Fibroblast of lung (primary cell): ENCODE data around the gene CA5A. TPM values are rescaled to one million over a fixed set of nuclear protein-coding genes. Genes with fewer than 3 reads are reported as not detected.

Source experiments
- DNase-seq, 2 donors: peaks; one replicate each; pipeline versions ENCODE4 v3.0.0 to v3.0.0-alpha.2; 2010; ENCODE audit warnings: low read depth in 2 of 2
- H2AFZ ChIP-seq: 2 replicates; pipeline ENCODE4 v1.5.1; 2012; ENCODE audit warnings: low read length, control low read depth, inconsistent platforms
- H3K27ac ChIP-seq: 2 replicates; pipeline ENCODE4 v1.5.1; 2011; ENCODE audit warnings: low read length, control low read depth; ENCODE audit not compliant: insufficient read depth
- H3K27me3 ChIP-seq: 2 replicates; pipeline ENCODE4 v1.5.1; 2011; ENCODE audit warnings: mild to moderate bottlenecking, low read length; ENCODE audit not compliant: control insufficient read depth, insufficient read depth
- H3K36me3 ChIP-seq: 2 replicates; pipeline ENCODE4 v1.5.1; 2011; ENCODE audit warnings: low read length; ENCODE audit not compliant: control insufficient read depth, insufficient read depth
- H3K4me1 ChIP-seq: 2 replicates; pipeline ENCODE4 v1.5.1; 2011; ENCODE audit warnings: low read length; ENCODE audit not compliant: control insufficient read depth, insufficient read depth; ENCODE audit errors: extremely low read depth
- H3K4me2 ChIP-seq: 2 replicates; pipeline ENCODE4 v1.5.1; 2011; ENCODE audit warnings: low read length, control low read depth; ENCODE audit not compliant: insufficient read depth; ENCODE audit errors: extremely low read depth
- H3K4me3 ChIP-seq, 4 experiments: fragments of 200-600 bp in 1 of 4; sonication (generic) in 1 of 4; replicated peaks in 1 of 4; 2 replicates each; pipeline ENCODE4 v1.5.1; 2011 to 2016; ENCODE audit warnings: low read length in 4 of 4, low read depth in 3 of 4, mild to moderate bottlenecking in 3 of 4, control low read depth in 2 of 4, inconsistent platforms in 1 of 4, mixed read lengths in 1 of 4; ENCODE audit not compliant: insufficient read depth in 1 of 4; ENCODE audit errors: control extremely low read depth in 1 of 4
- H3K79me2 ChIP-seq: 2 replicates; pipeline ENCODE4 v1.5.1; 2012; ENCODE audit warnings: mild to moderate bottlenecking, low read length, inconsistent platforms; ENCODE audit not compliant: control insufficient read depth, insufficient read depth
- H3K9ac ChIP-seq: 2 replicates; pipeline ENCODE4 v1.5.1; 2011; ENCODE audit warnings: mild to moderate bottlenecking, low read length, control low read depth; ENCODE audit not compliant: insufficient read depth
- H3K9me3 ChIP-seq: 2 replicates; pipeline ENCODE4 v1.5.1; 2012; ENCODE audit warnings: low read depth, low read length; ENCODE audit not compliant: control insufficient read depth, insufficient read depth
- H4K20me1 ChIP-seq: 2 replicates; pipeline ENCODE4 v1.5.1; 2011; ENCODE audit warnings: low read length; ENCODE audit not compliant: control insufficient read depth, insufficient read depth; ENCODE audit errors: extremely low read depth
- EZH2 ChIP-seq: IDR thresholded peaks from 2 replicates; pipeline ENCODE4 v1.5.1; 2012; ENCODE audit warnings: low read length, control low read depth, mild to moderate bottlenecking; ENCODE audit errors: missing control alignments
- polyA plus RNA-seq, 2 donors: library from polyadenylated mRNA; depleted of rRNA in 1 of 2; stranded (reverse) in 1 of 2; unstranded in 1 of 2; fragments of >200 nt; gene quantifications; 2 replicates each; pipeline ENCODE4 v1.2.1, GENCODE V29; 2011 to 2012; ENCODE audit warnings: missing spikeins in 1 of 2
- total RNA-seq: library from RNA; depleted of rRNA; stranded (reverse); fragments of >200 nt; gene quantifications from 2 replicates; pipeline ENCODE4 v1.2.1, GENCODE V29; 2014
- TF ChIP-seq, protein P1 (sequence below), 2 donors: IDR thresholded peaks in 1 of 2; conservative IDR thresholded peaks in 1 of 2; 1 replicate in 1 of 2; 2 replicates in 1 of 2; pipeline ENCODE4 v1.5.1; 2011 to 2012; ENCODE audit warnings: low read length in 2 of 2, control low read depth in 1 of 2, inconsistent platforms in 1 of 2, low read depth in 1 of 2, mild to moderate bottlenecking in 1 of 2

The CA5A gene
- total and polyA plus RNA-seq, 2 donors (not counting 1 experiment from before 2014, with no cell fraction given): not detected

DNA sequence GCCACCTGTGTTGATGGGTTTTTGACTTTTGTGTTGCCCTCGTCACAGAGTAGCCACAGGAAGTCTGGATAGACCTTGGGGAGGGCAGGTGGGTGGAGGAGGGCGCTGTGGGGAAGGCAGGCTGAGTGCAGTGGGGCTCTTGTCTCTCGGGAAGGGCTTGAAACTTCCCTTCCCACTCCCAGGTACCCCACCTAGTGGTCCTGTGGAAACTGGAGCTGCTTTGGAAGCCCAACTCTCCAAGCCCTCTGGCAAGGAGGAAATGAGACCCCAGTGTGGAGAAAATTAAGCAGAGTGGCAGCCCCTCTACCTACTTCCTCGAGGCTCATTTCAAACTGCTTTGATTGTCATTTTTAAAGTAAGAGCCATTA lies 9.2 kb downstream of the CA5A start:
- no peak for DNase-seq
- Histone ChIP-seq H2AFZ (no peak overlapping the region), H3K79me2 (no peaks in the 10 kb centered on the region), H3K4me3 (no peak overlapping the region), H3K9ac (no peak overlapping the region), H3K4me1 (no peaks in the 10 kb centered on the region), H4K20me1 (no peaks in the 10 kb centered on the region), H3K36me3 (no peaks in the 10 kb centered on the region), H3K27me3 (peaks cover 6% of the 10 kb centered on the region), H3K9me3 (no peaks in the 10 kb centered on the region), H3K27ac (no peak overlapping the region), H3K4me2 (no peak overlapping the region)
- no peak for TF ChIP-seq EZH2
- TF ChIP-seq, protein P1, sequence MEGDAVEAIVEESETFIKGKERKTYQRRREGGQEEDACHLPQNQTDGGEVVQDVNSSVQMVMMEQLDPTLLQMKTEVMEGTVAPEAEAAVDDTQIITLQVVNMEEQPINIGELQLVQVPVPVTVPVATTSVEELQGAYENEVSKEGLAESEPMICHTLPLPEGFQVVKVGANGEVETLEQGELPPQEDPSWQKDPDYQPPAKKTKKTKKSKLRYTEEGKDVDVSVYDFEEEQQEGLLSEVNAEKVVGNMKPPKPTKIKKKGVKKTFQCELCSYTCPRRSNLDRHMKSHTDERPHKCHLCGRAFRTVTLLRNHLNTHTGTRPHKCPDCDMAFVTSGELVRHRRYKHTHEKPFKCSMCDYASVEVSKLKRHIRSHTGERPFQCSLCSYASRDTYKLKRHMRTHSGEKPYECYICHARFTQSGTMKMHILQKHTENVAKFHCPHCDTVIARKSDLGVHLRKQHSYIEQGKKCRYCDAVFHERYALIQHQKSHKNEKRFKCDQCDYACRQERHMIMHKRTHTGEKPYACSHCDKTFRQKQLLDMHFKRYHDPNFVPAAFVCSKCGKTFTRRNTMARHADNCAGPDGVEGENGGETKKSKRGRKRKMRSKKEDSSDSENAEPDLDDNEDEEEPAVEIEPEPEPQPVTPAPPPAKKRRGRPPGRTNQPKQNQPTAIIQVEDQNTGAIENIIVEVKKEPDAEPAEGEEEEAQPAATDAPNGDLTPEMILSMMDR (conservative IDR thresholded peaks at IDR 0.05 in 1 of 2, IDR thresholded peaks at IDR 0.05 in 1 of 2; ENCODE audit: low read depth in 1 of 2, low read length in 2 of 2): no peak

DNA sequence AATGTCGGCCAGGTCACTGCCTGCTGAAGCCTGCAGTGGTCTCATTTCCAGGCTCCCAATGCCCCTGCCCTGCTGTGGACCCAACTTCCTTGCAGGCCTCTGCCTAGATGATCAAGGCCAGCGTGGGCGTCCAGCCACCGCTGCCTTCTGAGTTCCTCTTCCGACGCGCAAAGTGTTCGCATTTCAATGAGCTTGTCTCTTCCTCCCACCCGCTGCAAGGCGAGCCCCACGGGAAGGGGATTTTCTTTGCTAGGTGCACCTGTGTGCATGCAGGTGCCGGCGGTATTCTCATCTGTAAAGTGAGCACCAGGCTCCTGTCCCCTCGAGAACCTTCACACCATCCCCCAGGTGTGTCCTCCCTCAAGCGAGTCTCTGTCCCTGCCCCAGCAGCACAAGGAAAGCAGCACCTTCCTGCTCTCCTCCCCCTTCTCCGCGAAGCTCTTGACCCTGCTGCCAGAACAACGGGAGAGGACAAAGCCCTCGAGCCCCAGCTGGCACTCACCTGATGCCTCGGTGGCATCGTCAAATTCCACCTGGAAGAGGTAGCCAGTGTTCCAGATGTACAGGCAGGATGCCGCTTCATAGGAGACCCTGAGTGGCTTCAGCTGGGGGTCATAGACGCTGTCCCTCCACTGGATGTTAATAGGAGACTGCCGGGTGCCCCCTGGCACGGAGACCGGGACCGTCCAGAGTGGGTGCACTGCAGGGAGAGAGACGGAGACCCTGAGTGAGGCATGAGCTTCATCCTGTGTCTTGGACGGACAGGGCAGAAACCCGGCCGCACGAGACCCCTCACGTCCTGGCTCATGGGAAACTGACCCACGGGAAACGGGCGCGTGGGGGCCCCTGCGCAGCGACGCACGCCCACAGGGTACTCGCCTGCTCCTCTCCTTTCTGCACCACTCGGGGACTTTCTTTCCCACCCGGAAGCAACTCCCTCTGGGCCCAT lies 9.8 kb downstream of the CA5A start:
- H3K36me3 ChIP-seq: no peaks in the 10 kb centered on the region
- no peaks in the 10 kb centered on the region for H4K20me1 ChIP-seq
- no peaks in the 10 kb centered on the region for H3K4me1 ChIP-seq
- no peak overlapping the region for H3K4me2 ChIP-seq
- H3K4me3 ChIP-seq: no peak overlapping the region
- TF ChIP-seq, protein P1 (conservative IDR thresholded peaks at IDR 0.05 in 1 of 2, IDR thresholded peaks at IDR 0.05 in 1 of 2; ENCODE audit: low read depth in 1 of 2, low read length in 2 of 2): no peak
- TF ChIP-seq EZH2: no peak
- H3K9ac ChIP-seq: no peak overlapping the region
- no peaks in the 10 kb centered on the region for H3K9me3 ChIP-seq
- no peak overlapping the region for H2AFZ ChIP-seq
- H3K27ac ChIP-seq: no peak overlapping the region
- H3K79me2 ChIP-seq: no peaks in the 10 kb centered on the region
- H3K27me3 ChIP-seq: peaks cover 6% of the 10 kb centered on the region
- no peak for DNase-seq

DNA sequence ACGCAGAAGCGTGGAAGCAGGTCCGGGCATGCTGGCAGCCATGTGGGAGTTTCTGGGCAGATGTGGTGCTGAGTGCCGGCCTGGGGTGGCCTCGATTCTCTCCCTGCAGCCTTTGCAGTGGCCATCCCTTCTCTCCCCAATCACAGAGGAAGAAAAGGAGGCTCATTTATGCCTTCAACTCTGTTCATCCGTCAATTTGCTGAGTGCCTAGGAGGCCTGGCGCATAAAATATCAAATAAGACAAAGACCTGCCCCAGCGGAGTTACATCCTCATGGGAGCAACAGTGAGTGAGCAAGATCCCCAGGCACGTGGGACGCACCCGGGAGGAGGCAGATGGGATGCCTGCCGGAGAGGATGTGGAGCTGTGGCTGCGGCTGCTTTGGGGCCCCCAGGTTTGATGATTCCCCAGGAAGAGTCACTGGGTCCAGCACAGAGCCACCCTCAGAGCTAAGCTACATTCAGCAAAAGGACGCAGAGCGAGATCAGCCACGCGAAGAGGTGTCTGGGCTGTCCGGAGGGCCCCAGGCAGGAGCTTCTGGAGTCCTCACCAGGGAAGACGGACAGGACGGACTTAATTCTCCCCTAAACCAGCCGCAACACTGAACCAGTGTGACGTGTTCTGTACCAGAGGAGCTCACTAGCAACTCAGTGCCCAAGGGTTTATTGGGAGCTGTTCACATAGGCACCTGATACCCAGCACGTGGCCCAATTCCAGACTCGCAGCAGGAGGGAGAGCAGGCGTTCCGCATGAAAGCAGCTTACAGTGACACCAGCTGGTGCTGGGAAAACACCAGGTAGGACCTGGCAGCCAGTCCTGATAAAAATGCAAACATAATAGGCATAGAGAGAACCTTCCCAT lies 11.3 kb downstream of the CA5A start:
- Histone ChIP-seq H3K79me2 (no peaks in the 10 kb centered on the region), H3K9me3 (no peaks in the 10 kb centered on the region), H3K4me1 (no peaks in the 10 kb centered on the region), H3K9ac (no peak overlapping the region), H3K4me2 (no peak overlapping the region), H3K36me3 (no peaks in the 10 kb centered on the region), H3K4me3 (no peak overlapping the region), H3K27ac (no peak overlapping the region), H4K20me1 (no peaks in the 10 kb centered on the region), H3K27me3 (peaks cover 6% of the 10 kb centered on the region), H2AFZ (no peak overlapping the region)
- no peak for DNase-seq
- TF ChIP-seq EZH2: no peak
- TF ChIP-seq, protein P1 (conservative IDR thresholded peaks at IDR 0.05 in 1 of 2, IDR thresholded peaks at IDR 0.05 in 1 of 2; ENCODE audit: low read depth in 1 of 2, low read length in 2 of 2): no peak
